ENCODE measurements around the gene VRTN. TPM values are rescaled to one million over a fixed set of nuclear protein-coding genes. Genes with fewer than 3 reads are reported as not detected.

The VRTN gene
- total and polyA plus RNA-seq, 9 donors = 0.08 TPM; not detected in 8

GRCh38 chr14:74349757-74350156 lies 1.5 kb downstream of the VRTN start:
- Histone ChIP-seq H3K36me3 (ENCODE audit: control insufficient read depth, insufficient read depth, low read length) (no peaks in the 10 kb centered on the region), H3K4me3 (ENCODE audit: low read length) (no peak overlapping the region)

GRCh38 chr14:74350211-74350927 lies 2.1 kb downstream of the VRTN start:
- no peaks in the 10 kb centered on the region for H3K9me3 ChIP-seq (replicated peaks; ENCODE audit: control insufficient read depth, low read depth, low read length)
- H3K27ac ChIP-seq (ENCODE audit: low read length) = no peak overlapping the region
- no peaks in the 10 kb centered on the region for H3K4me1 ChIP-seq (ENCODE audit: control insufficient read depth, insufficient read depth, low read length)
- DNase-seq = no peak
- 28% methylated on average over 3 of the region's 11 CpGs for WGBS (ENCODE audit: insufficient coverage)
- H3K4me3 ChIP-seq (ENCODE audit: low read length) = no peak overlapping the region
- H3K27me3 ChIP-seq (ENCODE audit: control insufficient read depth, insufficient read depth, low read length) = peaks cover 25% of the 10 kb centered on the region
- no peaks in the 10 kb centered on the region for H3K36me3 ChIP-seq (ENCODE audit: control insufficient read depth, insufficient read depth, low read length)

More at GRCh38 chr14:74349757-74350156, 1.5 kb downstream of the VRTN start:
- no peaks in the 10 kb centered on the region for H3K4me1 ChIP-seq (ENCODE audit: control insufficient read depth, insufficient read depth, low read length)
- 13% methylated on average over 3 of the region's 4 CpGs for WGBS (ENCODE audit: insufficient coverage)
- no peak overlapping the region for H3K27ac ChIP-seq (ENCODE audit: low read length)
- peaks cover 25% of the 10 kb centered on the region for H3K27me3 ChIP-seq (ENCODE audit: control insufficient read depth, insufficient read depth, low read length)
- DNase-seq = no peak
- H3K9me3 ChIP-seq (replicated peaks; ENCODE audit: control insufficient read depth, low read depth, low read length) = no peaks in the 10 kb centered on the region

- no peak for DNase-seq
- Histone ChIP-seq H3K4me1 (ENCODE audit: control insufficient read depth, insufficient read depth, low read length) (no peaks in the 10 kb centered on the region), H3K27me3 (ENCODE audit: control insufficient read depth, insufficient read depth, low read length) (peaks cover 25% of the 10 kb centered on the region), H3K9me3 (replicated peaks; ENCODE audit: control insufficient read depth, low read depth, low read length) (no peaks in the 10 kb centered on the region), H3K27ac (ENCODE audit: low read length) (no peak overlapping the region), H3K36me3 (ENCODE audit: control insufficient read depth, insufficient read depth, low read length) (no peaks in the 10 kb centered on the region), H3K4me3 (ENCODE audit: low read length) (no peak overlapping the region)
- no CpG with 5 or more reads among the region's 1 CpG for WGBS (ENCODE audit: insufficient coverage)
Measured at GRCh38 chr14:74350928-74351323, 2.7 kb downstream of the VRTN start.

GRCh38 chr14:74356892-74357575 lies 8.8 kb downstream of the VRTN start:
- Histone ChIP-seq H3K4me3 (ENCODE audit: low read length) (no peak overlapping the region), H3K36me3 (ENCODE audit: control insufficient read depth, insufficient read depth, low read length) (no peaks in the 10 kb centered on the region)
- WGBS (ENCODE audit: insufficient coverage) = 90% methylated on average over 32 of the region's 32 CpGs

GRCh38 chr14:74357585-74357984 lies 9.3 kb downstream of the VRTN start:
- Histone ChIP-seq H3K27ac (ENCODE audit: low read length) (no peak overlapping the region), H3K4me1 (ENCODE audit: control insufficient read depth, insufficient read depth, low read length) (peaks cover 2% of the 10 kb centered on the region), H3K9me3 (replicated peaks; ENCODE audit: control insufficient read depth, low read depth, low read length) (no peaks in the 10 kb centered on the region), H3K4me3 (ENCODE audit: low read length) (no peak overlapping the region), H3K27me3 (ENCODE audit: control insufficient read depth, insufficient read depth, low read length) (no peaks in the 10 kb centered on the region), H3K36me3 (ENCODE audit: control insufficient read depth, insufficient read depth, low read length) (no peaks in the 10 kb centered on the region)
- 90% methylated on average over 17 of the region's 19 CpGs for WGBS (ENCODE audit: insufficient coverage)
- no peak for DNase-seq

More at GRCh38 chr14:74356892-74357575, 8.8 kb downstream of the VRTN start:
- no peak overlapping the region for H3K27ac ChIP-seq (ENCODE audit: low read length)
- no peaks in the 10 kb centered on the region for H3K27me3 ChIP-seq (ENCODE audit: control insufficient read depth, insufficient read depth, low read length)
- DNase-seq = no peak
- no peaks in the 10 kb centered on the region for H3K4me1 ChIP-seq (ENCODE audit: control insufficient read depth, insufficient read depth, low read length)
- no peaks in the 10 kb centered on the region for H3K9me3 ChIP-seq (replicated peaks; ENCODE audit: control insufficient read depth, low read depth, low read length)

GRCh38 chr14:74358176-74358829 lies 10.0 kb downstream of the VRTN start:
- Histone ChIP-seq H3K27ac (ENCODE audit: low read length) (no peak overlapping the region), H3K4me3 (ENCODE audit: low read length) (no peak overlapping the region), H3K9me3 (replicated peaks; ENCODE audit: control insufficient read depth, low read depth, low read length) (no peaks in the 10 kb centered on the region), H3K4me1 (ENCODE audit: control insufficient read depth, insufficient read depth, low read length) (peaks cover 3% of the 10 kb centered on the region), H3K36me3 (ENCODE audit: control insufficient read depth, insufficient read depth, low read length) (no peaks in the 10 kb centered on the region), H3K27me3 (ENCODE audit: control insufficient read depth, insufficient read depth, low read length) (no peaks in the 10 kb centered on the region)
- 85% methylated on average over 16 of the region's 17 CpGs for WGBS (ENCODE audit: insufficient coverage)
- no peak for DNase-seq

- Histone ChIP-seq H3K27ac (ENCODE audit: low read length) (no peak overlapping the region), H3K4me3 (ENCODE audit: low read length) (no peak overlapping the region), H3K27me3 (ENCODE audit: control insufficient read depth, insufficient read depth, low read length) (peaks cover 5% of the 10 kb centered on the region), H3K36me3 (ENCODE audit: control insufficient read depth, insufficient read depth, low read length) (no peaks in the 10 kb centered on the region), H3K9me3 (replicated peaks; ENCODE audit: control insufficient read depth, low read depth, low read length) (no peaks in the 10 kb centered on the region), H3K4me1 (ENCODE audit: control insufficient read depth, insufficient read depth, low read length) (peaks cover 3% of the 10 kb centered on the region)
- DNase-seq = no peak
- WGBS (ENCODE audit: insufficient coverage) = 49% methylated on average over 3 of the region's 3 CpGs
Measured at GRCh38 chr14:74360163-74360562, 11.9 kb downstream of the VRTN start.

GRCh38 chr14:74362361-74362915 lies 14.2 kb downstream of the VRTN start:
- 15% methylated on average over 10 of the region's 12 CpGs for WGBS (ENCODE audit: insufficient coverage)
- no peaks in the 10 kb centered on the region for H3K36me3 ChIP-seq (ENCODE audit: control insufficient read depth, insufficient read depth, low read length)
- H3K9me3 ChIP-seq (replicated peaks; ENCODE audit: control insufficient read depth, low read depth, low read length) = no peaks in the 10 kb centered on the region
- peak; percentile 79 for DNase-seq
- no peak overlapping the region for H3K27ac ChIP-seq (ENCODE audit: low read length)
- no peak overlapping the region for H3K4me3 ChIP-seq (ENCODE audit: low read length)
- H3K27me3 ChIP-seq (ENCODE audit: control insufficient read depth, insufficient read depth, low read length) = peaks cover 5% of the 10 kb centered on the region
- peaks cover 3% of the 10 kb centered on the region for H3K4me1 ChIP-seq (ENCODE audit: control insufficient read depth, insufficient read depth, low read length)

GRCh38 chr14:74364271-74364880 lies 16.1 kb downstream of the VRTN start:
- peaks cover 3% of the 10 kb centered on the region for H3K4me1 ChIP-seq (ENCODE audit: control insufficient read depth, insufficient read depth, low read length)
- H3K27ac ChIP-seq (ENCODE audit: low read length) = no peak overlapping the region
- H3K9me3 ChIP-seq (replicated peaks; ENCODE audit: control insufficient read depth, low read depth, low read length) = no peaks in the 10 kb centered on the region
- H3K27me3 ChIP-seq (ENCODE audit: control insufficient read depth, insufficient read depth, low read length) = peaks cover 5% of the 10 kb centered on the region
- no peak for DNase-seq
- H3K4me3 ChIP-seq (ENCODE audit: low read length) = no peak overlapping the region
- WGBS (ENCODE audit: insufficient coverage) = 51% methylated on average over 5 of the region's 7 CpGs
- H3K36me3 ChIP-seq (ENCODE audit: control insufficient read depth, insufficient read depth, low read length) = no peaks in the 10 kb centered on the region

- Histone ChIP-seq H3K4me3 (ENCODE audit: low read length) (no peak overlapping the region), H3K27me3 (ENCODE audit: control insufficient read depth, insufficient read depth, low read length) (peaks cover 5% of the 10 kb centered on the region), H3K36me3 (ENCODE audit: control insufficient read depth, insufficient read depth, low read length) (no peaks in the 10 kb centered on the region), H3K4me1 (ENCODE audit: control insufficient read depth, insufficient read depth, low read length) (no peaks in the 10 kb centered on the region), H3K9me3 (replicated peaks; ENCODE audit: control insufficient read depth, low read depth, low read length) (no peaks in the 10 kb centered on the region), H3K27ac (ENCODE audit: low read length) (no peak overlapping the region)
- DNase-seq = no peak
- 96% methylated on average over 3 of the region's 6 CpGs for WGBS (ENCODE audit: insufficient coverage)
Measured at GRCh38 chr14:74368026-74368425, 19.8 kb downstream of the VRTN start.
